HCT116 (cell line): ENCODE measurements around the gene RNF220. TPM values are rescaled to one million over a fixed set of nuclear protein-coding genes. Genes with fewer than 3 reads are reported as not detected.

Experiments used
- ATAC-seq: fragments of 200-7000 bp; cut with Tn5 transposase; 2 replicates; pipeline ENCODE4 v1.9.1; 2020; ENCODE audit warnings: mild to moderate bottlenecking, moderate library complexity
- BruUV-seq: library from RNA; stranded (reverse); fragments of 400-500 nt; replicated peaks from 2 replicates; lab custom pipeline; 2021; lab: Mats Ljungman, UMichigan
- CTCF ChIA-PET: fragments of 300-600 bp; sonication (Branson Sonifier 250); formaldehyde crosslinking; loops from one replicate; lab custom pipeline; 2021; ENCODE audit warnings: antibody characterized with exemption; lab: Charles Lee
- POLR2A ChIA-PET: fragments of 300-600, 350-600 bp; sonication (Branson Sonifier 250); formaldehyde crosslinking; loops from one replicate; lab custom pipeline; 2021; ENCODE audit warnings: antibody characterized with exemption; lab: Charles Lee
- RAD21 ChIA-PET, 2 experiments: fragments of 300-600 bp; sonication (Branson Sonifier 250); formaldehyde crosslinking; loops; one replicate each; lab custom pipeline; 2023; ENCODE audit warnings: low total read pairs in 2 of 2; ENCODE audit not compliant: uncharacterized antibody in 2 of 2, unreplicated experiment in 2 of 2, low non-redundant PET in 1 of 2; lab: Charles Lee
- DNase-seq: peaks from one replicate; pipeline ENCODE4 v3.0.0-alpha.2; 2010; ENCODE audit warnings: low read depth, low spot score
- H2AFZ ChIP-seq: fragments of 200-600 bp; shearing (Covaris generic), sonication (generic); 2 replicates; pipeline ENCODE4 v1.6.1; 2017; ENCODE audit warnings: low read depth, mixed run types, mixed read lengths, antibody characterized with exemption, low read length; ENCODE audit not compliant: poor library complexity, severe bottlenecking
- H3K27ac ChIP-seq: 2 replicates; pipeline ENCODE4 v1.5.1; 2012; ENCODE audit warnings: low read depth, low read length
- H3K27me3 ChIP-seq: fragments of 200-600 bp; sonication (generic); 2 replicates; pipeline ENCODE4 v1.6.1; 2016; ENCODE audit warnings: mixed run types, low read length, mixed read lengths; ENCODE audit not compliant: insufficient read depth
- H3K36me3 ChIP-seq, 2 experiments: fragments of 200-500 bp in 1 of 2; fragments of 200-600 bp in 1 of 2; sonication (Bioruptor generic) in 1 of 2; sonication (generic) in 1 of 2; 2 replicates each; pipeline versions ENCODE4 v1.5.1 to v1.6.1; 2014 to 2016; ENCODE audit warnings: low read length in 2 of 2, inconsistent platforms in 1 of 2, mixed read lengths in 1 of 2, mixed run types in 1 of 2; ENCODE audit not compliant: insufficient read depth in 2 of 2, control insufficient read depth in 1 of 2
- H3K4me1 ChIP-seq, 2 experiments: fragments of 200-600 bp in 1 of 2; sonication (generic) in 1 of 2; 2 replicates each; pipeline versions ENCODE4 v1.5.1 to v1.6.1; 2012 to 2017; ENCODE audit warnings: low read length in 2 of 2, inconsistent platforms in 1 of 2, mild to moderate bottlenecking in 1 of 2, mixed read lengths in 1 of 2, mixed run types in 1 of 2, moderate library complexity in 1 of 2; ENCODE audit not compliant: insufficient read depth in 2 of 2, control insufficient read depth in 1 of 2
- H3K4me2 ChIP-seq: fragments of 200-600 bp; sonication (generic); 2 replicates; pipeline ENCODE4 v1.6.1; 2017; ENCODE audit warnings: mixed run types, low read length, mixed read lengths
- H3K4me3 ChIP-seq, 2 experiments: fragments of 200-600 bp in 1 of 2; sonication (generic) in 1 of 2; replicated peaks in 1 of 2; 2 replicates each; pipeline ENCODE4 v1.5.1; 2011 to 2016; ENCODE audit warnings: low read length in 2 of 2, control low read depth in 1 of 2, low read depth in 1 of 2, mild to moderate bottlenecking in 1 of 2, mixed read lengths in 1 of 2, mixed run types in 1 of 2
- H3K79me2 ChIP-seq: fragments of 200-600 bp; sonication (generic); 2 replicates; pipeline ENCODE4 v1.6.1; 2017; ENCODE audit warnings: mild to moderate bottlenecking, mixed run types, low read length, moderate library complexity, mixed read lengths; ENCODE audit not compliant: insufficient read depth
- H3K9ac ChIP-seq: fragments of 200-600 bp; sonication (generic); 2 replicates; pipeline ENCODE4 v1.6.1; 2016; ENCODE audit warnings: low read length, mixed read lengths
- H3K9me2 ChIP-seq: fragments of 200-600 bp; sonication (generic), shearing (Covaris generic); 2 replicates; pipeline ENCODE4 v1.6.1; 2017; ENCODE audit warnings: mixed run types, mild to moderate bottlenecking, moderate library complexity; ENCODE audit not compliant: insufficient read depth
- H3K9me3 ChIP-seq, 2 experiments: fragments of 200-500 bp in 1 of 2; fragments of 200-600 bp in 1 of 2; sonication (Bioruptor generic) in 1 of 2; sonication (generic) in 1 of 2; 2 replicates each; pipeline ENCODE4 v1.6.1; 2014 to 2017; ENCODE audit warnings: low read length in 2 of 2, mixed read lengths in 2 of 2, inconsistent platforms in 1 of 2, low read depth in 1 of 2, mild to moderate bottlenecking in 1 of 2, mixed run types in 1 of 2, moderate library complexity in 1 of 2; ENCODE audit not compliant: control insufficient read depth in 1 of 2, insufficient read depth in 1 of 2
- H4K20me1 ChIP-seq: fragments of 200-600 bp; sonication (generic), shearing (Covaris generic); 2 replicates; pipeline ENCODE4 v1.6.1; 2017; ENCODE audit warnings: mixed run types, mild to moderate bottlenecking, moderate library complexity; ENCODE audit not compliant: insufficient read depth
- CBX3 ChIP-seq: IDR thresholded peaks from 2 replicates; pipeline ENCODE4 v1.6.1; 2012; ENCODE audit warnings: low read depth
- CEBPB ChIP-seq: IDR thresholded peaks from 2 replicates; pipeline ENCODE4 v1.6.1; 2012; ENCODE audit warnings: low read depth
- ELF1 ChIP-seq: IDR thresholded peaks from 2 replicates; pipeline ENCODE4 v1.6.1; 2012; ENCODE audit warnings: low read depth, borderline replicate concordance
- EZH2 ChIP-seq: fragments of 200-600 bp; sonication (generic); IDR thresholded peaks from 2 replicates; pipeline ENCODE4 v1.6.1; 2017; ENCODE audit warnings: antibody characterized with exemption, mixed run types
- JUND ChIP-seq: IDR thresholded peaks from 2 replicates; pipeline ENCODE4 v1.6.1; 2012
- POLR2AphosphoS5 ChIP-seq: IDR thresholded peaks from 2 replicates; pipeline ENCODE4 v1.6.1; 2011; ENCODE audit warnings: mild to moderate bottlenecking, low read depth, low read length, moderate library complexity
- TCF7L2 ChIP-seq: IDR thresholded peaks from 2 replicates; pipeline ENCODE4 v1.7.0; 2011; ENCODE audit warnings: borderline replicate concordance, inconsistent platforms; ENCODE audit not compliant: insufficient read depth, insufficient read length; ENCODE audit errors: extremely low read depth
- YY1 ChIP-seq: IDR thresholded peaks from 2 replicates; pipeline ENCODE4 v1.6.1; 2011; ENCODE audit warnings: low read length, low read depth, moderate library complexity, mild to moderate bottlenecking; ENCODE audit not compliant: insufficient replicate concordance; ENCODE audit errors: extremely low read depth
- ZFX ChIP-seq: fragments of 450-650 bp; IDR thresholded peaks from 2 replicates; pipeline ENCODE4 v1.6.1; 2017
- ZNF274 ChIP-seq: fragments of 200-500 bp; sonication (Bioruptor generic); IDR thresholded peaks from 2 replicates; pipeline ENCODE4 v1.6.1; 2014; ENCODE audit warnings: mild to moderate bottlenecking, low read depth, low read length, inconsistent platforms
- intact Hi-C: fragments of 100-400 bp; cut with micrococcal nuclease; formaldehyde crosslinking; loops from 2 replicates; pipeline ENCODE4 v1.10.0; 2022
- total RNA-seq: library from RNA; stranded (reverse); gene quantifications from one replicate; pipeline ENCODE4 v1.2.1, GENCODE V29; 2021; ENCODE audit not compliant: unreplicated experiment
- TF ChIP-seq, protein P1 (sequence below): IDR thresholded peaks from 2 replicates; pipeline ENCODE4 v1.6.1; 2011; ENCODE audit warnings: mild to moderate bottlenecking, low read length, moderate library complexity; ENCODE audit not compliant: insufficient replicate concordance; ENCODE audit errors: extremely low read depth
- TF ChIP-seq, protein P2 (sequence below): IDR thresholded peaks from 2 replicates; pipeline ENCODE4 v1.6.1; 2012; ENCODE audit warnings: low read depth
- TF ChIP-seq, protein P3 (sequence below): IDR thresholded peaks from 2 replicates; pipeline ENCODE4 v1.6.1; 2012
- TF ChIP-seq, protein P4 (sequence below): IDR thresholded peaks from 2 replicates; pipeline ENCODE4 v1.6.1; 2012

Gene RNF220
- total RNA-seq, 1 experiment from 2014 or later: 84.5 TPM

DNA sequence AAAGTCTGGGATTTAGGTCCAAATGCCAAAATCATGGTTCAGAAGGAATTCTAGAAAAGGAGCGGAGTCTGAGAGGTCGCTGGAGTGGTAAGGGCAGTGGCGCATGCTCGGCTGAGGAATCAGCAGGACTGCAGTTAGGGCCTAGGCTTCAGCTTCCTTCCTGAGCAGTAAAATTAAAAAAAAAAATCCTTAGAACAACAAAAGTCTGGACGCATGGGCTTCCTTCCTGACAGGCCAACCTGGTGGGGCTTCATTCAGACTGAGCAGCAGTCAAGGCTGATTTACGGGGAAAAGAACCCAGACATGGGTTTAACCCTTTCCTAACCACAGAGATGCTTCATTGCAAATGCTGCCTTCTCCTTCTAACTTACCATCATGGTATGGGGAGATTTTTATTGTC lies 17.1 kb downstream of the RNF220 start:
- Histone ChIP-seq H2AFZ (no peak overlapping the region), H3K9me2 (no peaks in the 10 kb centered on the region), H3K9me3 (no peaks in the 10 kb centered on the region), H3K9ac (no peak overlapping the region), H4K20me1 (no peaks in the 10 kb centered on the region), H3K27ac (no peak overlapping the region), H3K79me2 (no peaks in the 10 kb centered on the region), H3K4me3 (no peak overlapping the region), H3K4me2 (no peak overlapping the region), H3K36me3 (no peaks in the 10 kb centered on the region)
- BruUV-seq: no TSS peak
- CTCF ChIA-PET: no interaction called here
- TF ChIP-seq, protein P1, sequence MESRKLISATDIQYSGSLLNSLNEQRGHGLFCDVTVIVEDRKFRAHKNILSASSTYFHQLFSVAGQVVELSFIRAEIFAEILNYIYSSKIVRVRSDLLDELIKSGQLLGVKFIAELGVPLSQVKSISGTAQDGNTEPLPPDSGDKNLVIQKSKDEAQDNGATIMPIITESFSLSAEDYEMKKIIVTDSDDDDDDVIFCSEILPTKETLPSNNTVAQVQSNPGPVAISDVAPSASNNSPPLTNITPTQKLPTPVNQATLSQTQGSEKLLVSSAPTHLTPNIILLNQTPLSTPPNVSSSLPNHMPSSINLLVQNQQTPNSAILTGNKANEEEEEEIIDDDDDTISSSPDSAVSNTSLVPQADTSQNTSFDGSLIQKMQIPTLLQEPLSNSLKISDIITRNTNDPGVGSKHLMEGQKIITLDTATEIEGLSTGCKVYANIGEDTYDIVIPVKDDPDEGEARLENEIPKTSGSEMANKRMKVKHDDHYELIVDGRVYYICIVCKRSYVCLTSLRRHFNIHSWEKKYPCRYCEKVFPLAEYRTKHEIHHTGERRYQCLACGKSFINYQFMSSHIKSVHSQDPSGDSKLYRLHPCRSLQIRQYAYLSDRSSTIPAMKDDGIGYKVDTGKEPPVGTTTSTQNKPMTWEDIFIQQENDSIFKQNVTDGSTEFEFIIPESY: no peak
- TF ChIP-seq ZFX (no peak), CEBPB (no peak), EZH2 (no peak), TCF7L2 (no peak), JUND (no peak), YY1 (no peak), ZNF274 (no peak), ELF1 (no peak), POLR2AphosphoS5 (no peak), CBX3 (no peak)
- TF ChIP-seq, protein P2, sequence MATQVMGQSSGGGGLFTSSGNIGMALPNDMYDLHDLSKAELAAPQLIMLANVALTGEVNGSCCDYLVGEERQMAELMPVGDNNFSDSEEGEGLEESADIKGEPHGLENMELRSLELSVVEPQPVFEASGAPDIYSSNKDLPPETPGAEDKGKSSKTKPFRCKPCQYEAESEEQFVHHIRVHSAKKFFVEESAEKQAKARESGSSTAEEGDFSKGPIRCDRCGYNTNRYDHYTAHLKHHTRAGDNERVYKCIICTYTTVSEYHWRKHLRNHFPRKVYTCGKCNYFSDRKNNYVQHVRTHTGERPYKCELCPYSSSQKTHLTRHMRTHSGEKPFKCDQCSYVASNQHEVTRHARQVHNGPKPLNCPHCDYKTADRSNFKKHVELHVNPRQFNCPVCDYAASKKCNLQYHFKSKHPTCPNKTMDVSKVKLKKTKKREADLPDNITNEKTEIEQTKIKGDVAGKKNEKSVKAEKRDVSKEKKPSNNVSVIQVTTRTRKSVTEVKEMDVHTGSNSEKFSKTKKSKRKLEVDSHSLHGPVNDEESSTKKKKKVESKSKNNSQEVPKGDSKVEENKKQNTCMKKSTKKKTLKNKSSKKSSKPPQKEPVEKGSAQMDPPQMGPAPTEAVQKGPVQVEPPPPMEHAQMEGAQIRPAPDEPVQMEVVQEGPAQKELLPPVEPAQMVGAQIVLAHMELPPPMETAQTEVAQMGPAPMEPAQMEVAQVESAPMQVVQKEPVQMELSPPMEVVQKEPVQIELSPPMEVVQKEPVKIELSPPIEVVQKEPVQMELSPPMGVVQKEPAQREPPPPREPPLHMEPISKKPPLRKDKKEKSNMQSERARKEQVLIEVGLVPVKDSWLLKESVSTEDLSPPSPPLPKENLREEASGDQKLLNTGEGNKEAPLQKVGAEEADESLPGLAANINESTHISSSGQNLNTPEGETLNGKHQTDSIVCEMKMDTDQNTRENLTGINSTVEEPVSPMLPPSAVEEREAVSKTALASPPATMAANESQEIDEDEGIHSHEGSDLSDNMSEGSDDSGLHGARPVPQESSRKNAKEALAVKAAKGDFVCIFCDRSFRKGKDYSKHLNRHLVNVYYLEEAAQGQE: no peak
- TF ChIP-seq, protein P3, sequence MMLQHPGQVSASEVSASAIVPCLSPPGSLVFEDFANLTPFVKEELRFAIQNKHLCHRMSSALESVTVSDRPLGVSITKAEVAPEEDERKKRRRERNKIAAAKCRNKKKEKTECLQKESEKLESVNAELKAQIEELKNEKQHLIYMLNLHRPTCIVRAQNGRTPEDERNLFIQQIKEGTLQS: no peak
- TF ChIP-seq, protein P4, sequence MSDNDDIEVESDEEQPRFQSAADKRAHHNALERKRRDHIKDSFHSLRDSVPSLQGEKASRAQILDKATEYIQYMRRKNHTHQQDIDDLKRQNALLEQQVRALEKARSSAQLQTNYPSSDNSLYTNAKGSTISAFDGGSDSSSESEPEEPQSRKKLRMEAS: no peak
- TF ChIP-seq, all 23 proteins: peak for 0
- DNase-seq (no peak), ATAC-seq (no peak)
- ChIA-PET RAD21 (no interaction called here), POLR2A (no interaction called here)
- intact Hi-C loops: no loop called here
- H3K4me1 ChIP-seq: no peaks in the 10 kb centered on the region
- H3K27me3 ChIP-seq: no peaks in the 10 kb centered on the region; the same call in 1 of the 2 replicates
